Measurements from ENCODE around the gene PTPN23. TPM values are rescaled to one million over a fixed set of nuclear protein-coding genes. Genes with fewer than 3 reads are reported as not detected.
A peak's percentile ranks its signal among the peaks of the same experiment; 100 is the strongest.

The PTPN23 gene
- total RNA-seq, 1 donor from 2014 or later = 26.1 TPM

GRCh38 chr3:47405820-47406761, 25.3 kb downstream of the PTPN23 start:
- peak; percentile 75 for ATAC-seq

- peak; percentile 27 for ATAC-seq
Observed at GRCh38 chr3:47406762-47407149, 25.9 kb downstream of the PTPN23 start.

- no peak for ATAC-seq
Observed at GRCh38 chr3:47407237-47407636, 26.4 kb downstream of the PTPN23 start.

- ATAC-seq = no peak
Observed at GRCh38 chr3:47407896-47408838, 27.3 kb downstream of the PTPN23 start.

GRCh38 chr3:47408839-47409229, 28.0 kb downstream of the PTPN23 start:
- no peak for ATAC-seq

- no peak for ATAC-seq
Observed at GRCh38 chr3:47409284-47409683, 28.5 kb downstream of the PTPN23 start.

- no peak for ATAC-seq
Observed at GRCh38 chr3:47409688-47410416, 29.0 kb downstream of the PTPN23 start.

GRCh38 chr3:47410417-47410720, 29.5 kb downstream of the PTPN23 start:
- ATAC-seq = no peak

- ATAC-seq = no peak
Observed at GRCh38 chr3:47410801-47411646, 30.2 kb downstream of the PTPN23 start.

- no peak for ATAC-seq
Observed at GRCh38 chr3:47411696-47412452, 31.1 kb downstream of the PTPN23 start.

GRCh38 chr3:47412453-47412756, 31.6 kb downstream of the PTPN23 start:
- ATAC-seq = no peak

GRCh38 chr3:47412842-47413520, 32.2 kb downstream of the PTPN23 start:
- ATAC-seq = no peak

- no peak for ATAC-seq
Observed at GRCh38 chr3:47413751-47414150, 32.9 kb downstream of the PTPN23 start.

GRCh38 chr3:47414161-47414564, 33.3 kb downstream of the PTPN23 start:
- no peak for ATAC-seq

GRCh38 chr3:47414666-47415587, 34.1 kb downstream of the PTPN23 start:
- ATAC-seq = no peak

GRCh38 chr3:47416041-47416440, 35.2 kb downstream of the PTPN23 start:
- no peak for ATAC-seq

GRCh38 chr3:47418167-47419082, 37.6 kb downstream of the PTPN23 start:
- ATAC-seq = no peak
